Right lobe of liver (tissue), 4 donors: ENCODE measurements around the gene MCRS1.

ENCODE experiments used
- POLR2A ChIP-seq: fragments of 450-650 bp; IDR thresholded peaks from one replicate; pipeline ENCODE4 v1.6.1; 2017; ENCODE audit warnings: antibody characterized with exemption, mild to moderate bottlenecking
- TF ChIP-seq, protein P1 (sequence below), 4 donors: fragments of 200-600 bp in 3 of 4; fragments of 450-650 bp in 1 of 4; IDR thresholded peaks; one replicate each; pipeline versions ENCODE4 v1.5.1 to v1.8.0; 2016 to 2022; ENCODE audit warnings: antibody characterized with exemption in 4 of 4, mild to moderate bottlenecking in 2 of 4
- donor health status: DM: no; HTN: no; CAD: no.
- donor health status: DM: no; HTN: no; CAD: no.
- donor health status: DM: no; HTN: yes; CAD: no.

DNA sequence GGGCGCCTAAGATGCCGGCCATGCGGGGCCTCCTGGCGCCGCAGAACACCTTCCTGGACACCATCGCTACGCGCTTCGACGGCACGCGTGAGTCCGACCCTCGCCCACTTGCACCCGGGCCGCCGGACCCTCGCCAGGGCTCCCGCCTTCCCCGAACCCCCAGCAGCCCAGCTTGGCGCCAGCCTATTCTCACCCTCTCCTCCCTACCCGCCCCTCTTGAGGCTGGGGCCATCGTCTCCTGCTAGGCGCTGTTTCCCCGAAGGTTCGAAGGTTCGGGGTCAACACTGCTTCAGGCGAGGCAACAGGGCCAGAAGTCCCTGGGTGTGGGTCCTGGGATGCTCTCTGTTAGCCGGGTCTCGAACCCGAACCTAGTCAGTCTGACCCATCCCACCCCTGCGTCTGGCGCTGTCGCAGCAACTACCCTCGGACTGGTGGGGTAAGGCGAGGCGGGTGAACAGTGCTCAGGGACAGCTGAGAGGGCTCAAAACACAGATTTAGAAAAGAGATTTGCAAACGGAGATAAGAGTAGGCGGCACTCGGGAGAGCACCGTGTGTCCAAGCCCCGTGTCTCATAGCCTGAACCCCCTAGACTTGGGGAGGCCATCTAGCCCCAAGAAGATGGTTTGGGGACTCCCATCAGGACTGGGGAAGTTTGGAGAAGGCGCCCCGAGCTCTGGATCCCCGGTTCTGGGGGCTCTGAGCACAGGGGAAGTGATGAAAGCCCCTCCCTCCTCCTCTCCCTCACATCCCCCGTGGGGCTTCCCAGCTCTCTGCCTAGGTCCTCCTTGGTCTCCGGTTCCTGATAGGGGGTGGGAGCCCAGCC, 28.3 kb downstream of the MCRS1 start:
- TF ChIP-seq, protein P1, sequence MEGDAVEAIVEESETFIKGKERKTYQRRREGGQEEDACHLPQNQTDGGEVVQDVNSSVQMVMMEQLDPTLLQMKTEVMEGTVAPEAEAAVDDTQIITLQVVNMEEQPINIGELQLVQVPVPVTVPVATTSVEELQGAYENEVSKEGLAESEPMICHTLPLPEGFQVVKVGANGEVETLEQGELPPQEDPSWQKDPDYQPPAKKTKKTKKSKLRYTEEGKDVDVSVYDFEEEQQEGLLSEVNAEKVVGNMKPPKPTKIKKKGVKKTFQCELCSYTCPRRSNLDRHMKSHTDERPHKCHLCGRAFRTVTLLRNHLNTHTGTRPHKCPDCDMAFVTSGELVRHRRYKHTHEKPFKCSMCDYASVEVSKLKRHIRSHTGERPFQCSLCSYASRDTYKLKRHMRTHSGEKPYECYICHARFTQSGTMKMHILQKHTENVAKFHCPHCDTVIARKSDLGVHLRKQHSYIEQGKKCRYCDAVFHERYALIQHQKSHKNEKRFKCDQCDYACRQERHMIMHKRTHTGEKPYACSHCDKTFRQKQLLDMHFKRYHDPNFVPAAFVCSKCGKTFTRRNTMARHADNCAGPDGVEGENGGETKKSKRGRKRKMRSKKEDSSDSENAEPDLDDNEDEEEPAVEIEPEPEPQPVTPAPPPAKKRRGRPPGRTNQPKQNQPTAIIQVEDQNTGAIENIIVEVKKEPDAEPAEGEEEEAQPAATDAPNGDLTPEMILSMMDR (IDR thresholded peaks at IDR 0.05), result no peak
- no peak for TF ChIP-seq POLR2A
